Vagina (tissue), 2 donors: ENCODE measurements around the gene TSHZ1.

Source experiments
- POLR2A ChIP-seq, 2 donors: fragments of 450-650 bp; IDR thresholded peaks; one replicate each; pipeline ENCODE4 v1.6.1; 2017; ENCODE audit warnings: antibody characterized with exemption in 2 of 2, mild to moderate bottlenecking in 2 of 2, moderate library complexity in 2 of 2
- TF ChIP-seq, protein P1 (sequence below), 3 experiments: fragments of 450-650 bp in 2 of 3; fragments of 200-600 bp in 1 of 3; sonication (generic) in 1 of 3; IDR thresholded peaks; one replicate each; pipeline ENCODE4 v1.5.1; 2017 to 2019; ENCODE audit warnings: antibody characterized with exemption in 3 of 3, mild to moderate bottlenecking in 2 of 3, moderate library complexity in 2 of 3

DNA sequence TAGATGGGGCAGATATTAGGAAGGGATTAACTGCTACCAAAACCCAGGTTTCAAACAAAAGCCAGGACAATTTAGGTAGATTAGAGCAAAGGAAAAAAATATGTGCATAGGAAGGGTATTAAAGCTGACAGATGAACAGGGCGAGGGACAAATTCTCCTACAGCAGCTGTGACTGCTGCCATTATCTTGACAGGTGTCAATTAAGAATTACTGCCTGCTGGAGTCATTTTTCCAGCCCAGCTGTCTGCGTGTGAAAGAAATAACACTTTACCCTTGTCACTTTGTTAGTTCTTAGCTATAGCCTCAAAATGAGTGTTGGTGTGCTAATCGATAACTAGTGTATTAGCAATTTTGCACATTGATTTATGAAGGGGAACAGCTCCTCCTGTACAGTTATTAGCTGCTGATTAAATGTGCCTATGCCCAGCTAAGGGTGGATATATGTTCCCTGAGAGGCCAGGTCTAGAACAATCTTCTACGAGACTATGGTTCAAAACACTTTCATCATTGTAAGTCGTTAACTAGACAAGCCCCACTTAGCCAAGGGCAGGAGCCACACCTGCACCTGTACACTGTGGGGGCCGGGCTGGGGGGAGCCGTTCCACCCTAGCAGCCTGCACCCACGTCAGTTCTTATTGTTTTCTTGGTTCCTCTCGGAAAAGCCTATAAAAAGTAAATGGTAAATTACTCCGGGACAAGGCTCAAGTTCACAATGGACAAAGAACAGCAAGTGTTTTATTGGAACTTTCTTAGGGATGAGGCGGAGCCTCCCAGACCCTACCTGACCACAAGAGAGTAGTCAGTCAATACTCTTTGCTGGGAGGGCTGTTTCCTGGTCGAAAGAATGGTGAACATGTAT, 7.7 kb downstream of the TSHZ1 start:
- TF ChIP-seq, protein P1, sequence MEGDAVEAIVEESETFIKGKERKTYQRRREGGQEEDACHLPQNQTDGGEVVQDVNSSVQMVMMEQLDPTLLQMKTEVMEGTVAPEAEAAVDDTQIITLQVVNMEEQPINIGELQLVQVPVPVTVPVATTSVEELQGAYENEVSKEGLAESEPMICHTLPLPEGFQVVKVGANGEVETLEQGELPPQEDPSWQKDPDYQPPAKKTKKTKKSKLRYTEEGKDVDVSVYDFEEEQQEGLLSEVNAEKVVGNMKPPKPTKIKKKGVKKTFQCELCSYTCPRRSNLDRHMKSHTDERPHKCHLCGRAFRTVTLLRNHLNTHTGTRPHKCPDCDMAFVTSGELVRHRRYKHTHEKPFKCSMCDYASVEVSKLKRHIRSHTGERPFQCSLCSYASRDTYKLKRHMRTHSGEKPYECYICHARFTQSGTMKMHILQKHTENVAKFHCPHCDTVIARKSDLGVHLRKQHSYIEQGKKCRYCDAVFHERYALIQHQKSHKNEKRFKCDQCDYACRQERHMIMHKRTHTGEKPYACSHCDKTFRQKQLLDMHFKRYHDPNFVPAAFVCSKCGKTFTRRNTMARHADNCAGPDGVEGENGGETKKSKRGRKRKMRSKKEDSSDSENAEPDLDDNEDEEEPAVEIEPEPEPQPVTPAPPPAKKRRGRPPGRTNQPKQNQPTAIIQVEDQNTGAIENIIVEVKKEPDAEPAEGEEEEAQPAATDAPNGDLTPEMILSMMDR (IDR thresholded peaks at IDR 0.05), result no peak
- TF ChIP-seq POLR2A (IDR thresholded peaks at IDR 0.05), result no peak
